GM23338 (cell line): ENCODE measurements around the gene THOC7. TPM values are rescaled to one million over a fixed set of nuclear protein-coding genes. Genes with fewer than 3 reads are reported as not detected.

ENCODE experiments used
- ATAC-seq: fragments of 200-7000 bp; cut with Tn5 transposase; 3 replicates; pipeline ENCODE4 v1.9.1; 2020
- DNase-seq: peaks from one replicate; pipeline ENCODE4 v3.0.0-alpha.2; 2015; ENCODE audit warnings: low spot score
- H2AFZ ChIP-seq: fragments of 200-600 bp; sonication (generic); 2 replicates; pipeline ENCODE4 v1.8.0; 2016; ENCODE audit warnings: antibody characterized with exemption, mild to moderate bottlenecking, moderate library complexity
- H3F3A ChIP-seq: fragments of 200-600 bp; sonication (generic); replicated peaks from 2 replicates; pipeline ENCODE4 v1.8.0; 2017; ENCODE audit warnings: antibody characterized with exemption, mixed run types, low read depth
- H3K27ac ChIP-seq: fragments of 200-600 bp; sonication (generic); 2 replicates; pipeline ENCODE4 v1.6.1; 2016; ENCODE audit warnings: low read depth
- H3K27me3 ChIP-seq: fragments of 200-600 bp; sonication (generic); 2 replicates; pipeline ENCODE4 v1.8.0; 2016; ENCODE audit warnings: mild to moderate bottlenecking, mixed run types, moderate library complexity; ENCODE audit not compliant: insufficient read depth
- H3K36me3 ChIP-seq: fragments of 200-600 bp; sonication (generic); 2 replicates; pipeline ENCODE4 v1.8.0; 2016; ENCODE audit warnings: mild to moderate bottlenecking; ENCODE audit not compliant: insufficient read depth
- H3K4me1 ChIP-seq: fragments of 200-600 bp; sonication (generic); 2 replicates; pipeline ENCODE4 v1.8.0; 2016; ENCODE audit warnings: mild to moderate bottlenecking, moderate library complexity; ENCODE audit not compliant: insufficient read depth
- H3K4me2 ChIP-seq: fragments of 200-600 bp; sonication (generic); 2 replicates; pipeline ENCODE4 v1.7.1; 2017; ENCODE audit warnings: mixed run types
- H3K4me3 ChIP-seq: fragments of 200-600 bp; sonication (generic); 2 replicates; pipeline ENCODE4 v1.6.1; 2016; ENCODE audit warnings: mixed run types
- H3K79me2 ChIP-seq: fragments of 200-600 bp; sonication (generic); replicated peaks from 2 replicates; pipeline ENCODE4 v1.8.0; 2017; ENCODE audit warnings: mild to moderate bottlenecking; ENCODE audit not compliant: insufficient read depth
- H3K9me2 ChIP-seq: fragments of 200-600 bp; sonication (generic); 2 replicates; pipeline ENCODE4 v1.8.0; 2017; ENCODE audit not compliant: insufficient read depth
- H4K20me1 ChIP-seq: fragments of 200-600 bp; sonication (generic); replicated peaks from 2 replicates; pipeline ENCODE4 v1.8.0; 2017; ENCODE audit warnings: mild to moderate bottlenecking; ENCODE audit not compliant: insufficient read depth
- H3K27ac Mint-ChIP-seq: 2 replicates; pipeline ENCODE4 v1.8.0; 2020; ENCODE audit warnings: inconsistent platforms, mild to moderate bottlenecking, moderate library complexity, mixed read lengths
- H3K27me3 Mint-ChIP-seq: 3 replicates; pipeline ENCODE4 v1.8.0; 2022; ENCODE audit warnings: low read depth, mild to moderate bottlenecking, moderate library complexity, mixed read lengths, inconsistent platforms; ENCODE audit not compliant: insufficient read depth, poor library complexity
- H3K36me3 Mint-ChIP-seq: 3 replicates; pipeline ENCODE4 v1.8.0; 2021; ENCODE audit warnings: low read depth, mild to moderate bottlenecking, inconsistent platforms, moderate library complexity, mixed read lengths
- H3K4me1 Mint-ChIP-seq: 3 replicates; pipeline ENCODE4 v1.8.0; 2020; ENCODE audit warnings: mild to moderate bottlenecking, inconsistent platforms, mixed read lengths
- H3K4me3 Mint-ChIP-seq: 3 replicates; pipeline ENCODE4 v1.8.0; 2021; ENCODE audit warnings: moderate library complexity, mild to moderate bottlenecking, inconsistent platforms, mixed read lengths
- H3K9me3 Mint-ChIP-seq: 3 replicates; pipeline ENCODE4 v1.8.0; 2020; ENCODE audit warnings: moderate library complexity, mild to moderate bottlenecking, inconsistent platforms, mixed read lengths
- CREB1 ChIP-seq: fragments of 250-450 bp; sonication (Bioruptor Pico); IDR thresholded peaks from 2 replicates; pipeline ENCODE4 v1.5.0; 2020; ENCODE audit warnings: low read depth, mild to moderate bottlenecking, moderate library complexity
- EZH2 ChIP-seq: fragments of 200-600 bp; sonication (generic); IDR thresholded peaks from one replicate; pipeline ENCODE4 v1.8.0; 2017; ENCODE audit warnings: antibody characterized with exemption, mild to moderate bottlenecking, low read depth; ENCODE audit not compliant: unreplicated experiment
- EZH2phosphoT487 ChIP-seq: fragments of 200-600 bp; sonication (generic); IDR thresholded peaks from one replicate; pipeline ENCODE4 v1.8.1; 2018; ENCODE audit warnings: antibody characterized with exemption; ENCODE audit not compliant: unreplicated experiment
- JUNB ChIP-seq: IDR thresholded peaks from one replicate; pipeline ENCODE4 v1.6.1; 2016; ENCODE audit warnings: antibody characterized with exemption; ENCODE audit not compliant: unreplicated experiment
- NANOG ChIP-seq: IDR thresholded peaks from 2 replicates; pipeline ENCODE4 v1.6.1; 2016; ENCODE audit warnings: antibody characterized with exemption, borderline replicate concordance
- POLR2AphosphoS5 ChIP-seq: IDR thresholded peaks from 2 replicates; pipeline ENCODE4 v1.6.1; 2016; ENCODE audit warnings: antibody characterized with exemption, low read depth
- STAT1 ChIP-seq: IDR thresholded peaks from one replicate; pipeline ENCODE4 v1.6.1; 2016; ENCODE audit warnings: antibody characterized with exemption; ENCODE audit not compliant: unreplicated experiment
- ZNF114 ChIP-seq: fragments of 250-450 bp; sonication (Bioruptor Pico); IDR thresholded peaks from 2 replicates; pipeline ENCODE4 v1.5.0; 2020; ENCODE audit warnings: mild to moderate bottlenecking, moderate library complexity
- polyA plus RNA-seq: library from polyadenylated mRNA; unstranded; fragments of >200 nt; fragmentation: Nextera tagmentation; extraction: Ambion mirVana; gene quantifications from 2 replicates; pipeline ENCODE4 v1.2.1, GENCODE V29; 2016
- total RNA-seq: library from RNA; depleted of rRNA; stranded (reverse); fragments of >200 nt; shearing (Covaris generic); gene quantifications from 2 replicates; pipeline ENCODE4 v1.2.3, GENCODE V29; 2014
- TF ChIP-seq, protein P1 (sequence below): IDR thresholded peaks from 2 replicates; pipeline ENCODE4 v1.6.1; 2016; ENCODE audit warnings: antibody characterized with exemption
- TF ChIP-seq, protein P2 (sequence below): IDR thresholded peaks from one replicate; pipeline ENCODE4 v1.6.1; 2018; ENCODE audit warnings: antibody characterized with exemption; ENCODE audit not compliant: unreplicated experiment

THOC7 gene
- total and polyA plus RNA-seq, 2 experiments from 2014 or later = 53.9 to 166 TPM

DNA sequence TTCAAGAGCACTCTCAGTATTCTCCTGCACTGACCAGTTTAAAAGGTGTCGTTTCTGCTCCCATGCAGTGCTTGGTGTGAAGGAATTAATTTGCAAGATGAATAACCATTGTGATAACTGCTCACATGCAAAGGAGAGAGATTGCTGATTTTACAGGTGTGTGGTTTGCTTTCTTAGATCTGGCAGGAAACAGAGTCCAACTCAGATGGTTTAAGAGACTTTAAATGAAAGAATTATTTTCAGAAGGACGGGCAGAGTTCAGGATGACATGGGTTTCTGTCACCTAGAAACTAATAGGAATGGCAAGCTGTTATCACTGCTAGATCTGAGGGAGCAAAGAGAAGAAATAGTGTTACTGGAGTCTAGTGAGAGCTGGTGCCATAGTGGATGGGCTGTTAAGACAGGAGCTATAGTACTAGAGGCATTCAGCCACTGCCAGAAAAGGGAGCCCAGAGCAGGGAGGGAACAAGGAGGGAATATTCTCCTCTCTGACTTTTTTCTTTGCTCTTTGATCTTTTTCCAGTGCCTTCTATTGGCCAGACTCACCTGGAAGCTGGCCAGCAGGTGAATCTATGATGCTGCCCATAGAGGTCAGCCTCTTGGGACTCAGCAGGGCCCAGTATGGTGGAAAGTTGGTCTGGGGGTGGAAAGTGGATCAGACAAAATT is 14.9 kb upstream of the THOC7 start (continued):
- TF ChIP-seq, protein P1, sequence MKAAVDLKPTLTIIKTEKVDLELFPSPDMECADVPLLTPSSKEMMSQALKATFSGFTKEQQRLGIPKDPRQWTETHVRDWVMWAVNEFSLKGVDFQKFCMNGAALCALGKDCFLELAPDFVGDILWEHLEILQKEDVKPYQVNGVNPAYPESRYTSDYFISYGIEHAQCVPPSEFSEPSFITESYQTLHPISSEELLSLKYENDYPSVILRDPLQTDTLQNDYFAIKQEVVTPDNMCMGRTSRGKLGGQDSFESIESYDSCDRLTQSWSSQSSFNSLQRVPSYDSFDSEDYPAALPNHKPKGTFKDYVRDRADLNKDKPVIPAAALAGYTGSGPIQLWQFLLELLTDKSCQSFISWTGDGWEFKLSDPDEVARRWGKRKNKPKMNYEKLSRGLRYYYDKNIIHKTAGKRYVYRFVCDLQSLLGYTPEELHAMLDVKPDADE = no peak
- TF ChIP-seq CREB1 (CRISPR knock-in tag) (no peak), ZNF114 (CRISPR knock-in tag) (no peak), EZH2phosphoT487 (no peak), EZH2 (no peak), STAT1 (no peak), NANOG (no peak)
- TF ChIP-seq, protein P2, sequence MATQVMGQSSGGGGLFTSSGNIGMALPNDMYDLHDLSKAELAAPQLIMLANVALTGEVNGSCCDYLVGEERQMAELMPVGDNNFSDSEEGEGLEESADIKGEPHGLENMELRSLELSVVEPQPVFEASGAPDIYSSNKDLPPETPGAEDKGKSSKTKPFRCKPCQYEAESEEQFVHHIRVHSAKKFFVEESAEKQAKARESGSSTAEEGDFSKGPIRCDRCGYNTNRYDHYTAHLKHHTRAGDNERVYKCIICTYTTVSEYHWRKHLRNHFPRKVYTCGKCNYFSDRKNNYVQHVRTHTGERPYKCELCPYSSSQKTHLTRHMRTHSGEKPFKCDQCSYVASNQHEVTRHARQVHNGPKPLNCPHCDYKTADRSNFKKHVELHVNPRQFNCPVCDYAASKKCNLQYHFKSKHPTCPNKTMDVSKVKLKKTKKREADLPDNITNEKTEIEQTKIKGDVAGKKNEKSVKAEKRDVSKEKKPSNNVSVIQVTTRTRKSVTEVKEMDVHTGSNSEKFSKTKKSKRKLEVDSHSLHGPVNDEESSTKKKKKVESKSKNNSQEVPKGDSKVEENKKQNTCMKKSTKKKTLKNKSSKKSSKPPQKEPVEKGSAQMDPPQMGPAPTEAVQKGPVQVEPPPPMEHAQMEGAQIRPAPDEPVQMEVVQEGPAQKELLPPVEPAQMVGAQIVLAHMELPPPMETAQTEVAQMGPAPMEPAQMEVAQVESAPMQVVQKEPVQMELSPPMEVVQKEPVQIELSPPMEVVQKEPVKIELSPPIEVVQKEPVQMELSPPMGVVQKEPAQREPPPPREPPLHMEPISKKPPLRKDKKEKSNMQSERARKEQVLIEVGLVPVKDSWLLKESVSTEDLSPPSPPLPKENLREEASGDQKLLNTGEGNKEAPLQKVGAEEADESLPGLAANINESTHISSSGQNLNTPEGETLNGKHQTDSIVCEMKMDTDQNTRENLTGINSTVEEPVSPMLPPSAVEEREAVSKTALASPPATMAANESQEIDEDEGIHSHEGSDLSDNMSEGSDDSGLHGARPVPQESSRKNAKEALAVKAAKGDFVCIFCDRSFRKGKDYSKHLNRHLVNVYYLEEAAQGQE = no peak

DNA sequence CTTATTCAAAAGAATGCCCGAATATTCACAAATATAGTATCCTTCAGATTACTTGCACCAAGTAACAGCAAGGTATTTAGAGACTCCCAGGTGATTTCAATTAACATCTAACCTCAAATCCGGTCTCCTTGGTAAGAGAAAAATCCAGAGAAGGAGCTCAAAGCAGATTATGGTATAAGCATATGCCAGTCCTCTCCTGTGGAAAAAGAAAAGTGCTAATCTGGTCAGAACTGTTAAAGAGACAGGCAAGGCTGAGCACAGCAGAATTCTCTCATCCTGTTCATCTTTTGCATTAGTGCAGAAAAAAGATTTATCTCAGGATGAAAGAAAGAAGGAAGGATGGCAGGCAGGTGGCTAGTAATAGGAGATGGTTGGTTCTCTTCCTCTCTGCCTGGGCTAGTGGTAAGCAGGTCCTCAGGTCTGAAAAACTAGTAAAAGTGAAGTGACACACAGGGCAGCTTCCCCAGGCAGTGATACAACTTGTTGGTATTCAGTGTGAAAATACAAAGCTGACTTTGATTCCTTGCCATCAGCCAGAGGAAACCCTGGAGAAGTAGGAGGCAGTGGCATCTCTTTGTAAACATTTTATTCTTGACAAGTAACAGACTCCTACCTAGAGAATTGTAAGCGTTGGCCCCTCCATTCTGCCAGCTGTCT is 14.3 kb upstream of the THOC7 start:
- no peaks in the 10 kb centered on the region; the same call in 1 of the 2 replicates for H4K20me1 ChIP-seq
- no peaks in the 10 kb centered on the region for H3K9me2 ChIP-seq
- Mint-ChIP-seq H3K4me1 (peaks cover 26% of the 10 kb centered on the region), H3K36me3 (no peaks in the 10 kb centered on the region), H3K9me3 (no peaks in the 10 kb centered on the region), H3K27ac (no peak overlapping the region), H3K4me3 (no peak overlapping the region), H3K27me3 (no peaks in the 10 kb centered on the region)
- H3K4me2 ChIP-seq = peak overlapping the region; percentile 44; the same call in 1 of the 2 replicates
- H3K4me1 ChIP-seq = peaks cover 15% of the 10 kb centered on the region
- H3K27ac ChIP-seq = peak overlapping the region; percentile 28; the same call in 1 of the 2 replicates
- H3K4me3 ChIP-seq = no peak overlapping the region
- ATAC-seq = peak; percentile 19; the same call in 2 of the 3 replicates
- no peak overlapping the region for H2AFZ ChIP-seq
- no peaks in the 10 kb centered on the region for H3K36me3 ChIP-seq
- H3F3A ChIP-seq = no peaks in the 10 kb centered on the region
- no peak for DNase-seq
- peaks cover 89% of the 10 kb centered on the region for H3K79me2 ChIP-seq
- H3K27me3 ChIP-seq = no peaks in the 10 kb centered on the region
- TF ChIP-seq CREB1 (CRISPR knock-in tag) (no peak), NANOG (no peak), JUNB (no peak), POLR2AphosphoS5 (no peak)
- TF ChIP-seq, protein P1 = no peak
